K562 (cell line): ENCODE measurements around the gene AOC3. TPM values are rescaled to one million over a fixed set of nuclear protein-coding genes. Genes with fewer than 3 reads are reported as not detected.

ENCODE experiments used
- ATAC-seq: fragments of 200-7000 bp; cut with Tn5 transposase; 3 replicates; pipeline ENCODE4 v1.9.1; 2020; ENCODE audit warnings: moderate library complexity
- BruUV-seq: library from RNA; stranded (reverse); fragments of 400-500 nt; replicated peaks from 2 replicates; lab custom pipeline; 2021; lab: Mats Ljungman, UMichigan
- CTCF ChIA-PET: fragments of 300-600 bp; formaldehyde crosslinking; extraction: SDS; loops from one replicate; lab custom pipeline; 2021; ENCODE audit warnings: low intra/inter-chr PET ratio; lab: Yijun Ruan, JAX
- POLR2A ChIA-PET: fragments of 300-600, 350-650 bp; sonication (Branson Sonifier 250); formaldehyde crosslinking; extraction: SDS; loops from one replicate; lab custom pipeline; 2021; ENCODE audit warnings: antibody characterized with exemption, inconsistent platforms; lab: Yijun Ruan, JAX
- DNase-seq, 4 experiments: peaks; one replicate each; pipeline versions ENCODE4 v3.0.0 to v3.0.0-alpha.2; 2011 to 2018; ENCODE audit warnings: low spot score in 3 of 4, mixed read lengths in 3 of 4; ENCODE audit errors: extremely low read depth in 1 of 4
- FAIRE-seq: peaks from 2 replicates; lab custom pipeline; 2011; peaks lifted over from hg19 to GRCh38; lab: Jason Lieb, UNC
- H2AFZ ChIP-seq: 2 replicates; pipeline ENCODE4 v1.6.0; 2011; ENCODE audit warnings: low read depth, low read length, control low read depth, inconsistent platforms
- H3K27ac ChIP-seq: fragments of 200-600 bp; 3 replicates; pipeline ENCODE4 v1.8.0; 2011; ENCODE audit warnings: low read depth, mild to moderate bottlenecking, control low read depth, inconsistent platforms, low read length, moderate library complexity, mixed read lengths; ENCODE audit errors: extremely low read depth
- H3K27me3 ChIP-seq, 2 experiments: fragments of 300-600 bp in 1 of 2; 2 replicates in 1 of 2; 3 replicates in 1 of 2; pipeline versions ENCODE4 v1.6.0 to v1.8.0; 2011; ENCODE audit warnings: inconsistent platforms in 2 of 2, low read length in 2 of 2, mild to moderate bottlenecking in 1 of 2, mixed read lengths in 1 of 2, moderate library complexity in 1 of 2; ENCODE audit not compliant: control insufficient read depth in 2 of 2, insufficient read depth in 2 of 2
- H3K36me3 ChIP-seq: fragments of 300-600 bp; 3 replicates; pipeline ENCODE4 v1.8.0; 2011; ENCODE audit warnings: mild to moderate bottlenecking, low read length, inconsistent platforms; ENCODE audit not compliant: control insufficient read depth, insufficient read depth
- H3K4me1 ChIP-seq, 2 experiments: fragments of 200-600 bp in 1 of 2; replicated peaks in 1 of 2; 2 replicates in 1 of 2; 3 replicates in 1 of 2; pipeline versions ENCODE4 v1.5.1 to v1.8.0; 2011; ENCODE audit warnings: inconsistent platforms in 2 of 2, low read length in 2 of 2, mild to moderate bottlenecking in 1 of 2, mixed read lengths in 1 of 2, moderate library complexity in 1 of 2; ENCODE audit not compliant: control insufficient read depth in 2 of 2, insufficient read depth in 2 of 2
- H3K4me2 ChIP-seq: 2 replicates; pipeline ENCODE4 v1.6.1; 2011; ENCODE audit warnings: low read length, control low read depth, inconsistent platforms, mixed read lengths; ENCODE audit not compliant: insufficient read depth
- H3K4me3 ChIP-seq: fragments of 200-600 bp; sonication (generic), shearing (Covaris generic); 2 replicates; pipeline ENCODE4 v1.5.1; 2016; ENCODE audit warnings: control low read depth, inconsistent platforms
- H3K79me2 ChIP-seq: fragments of 200-600 bp; 3 replicates; pipeline ENCODE4 v1.8.0; 2011; ENCODE audit warnings: low read length, inconsistent platforms; ENCODE audit not compliant: control insufficient read depth, insufficient read depth
- H3K9ac ChIP-seq, 2 experiments: 2 replicates each; pipeline versions ENCODE4 v1.6.0 to v1.6.1; 2011; ENCODE audit warnings: low read depth in 2 of 2, low read length in 2 of 2, control low read depth in 1 of 2, inconsistent platforms in 1 of 2, mild to moderate bottlenecking in 1 of 2, mixed read lengths in 1 of 2; ENCODE audit not compliant: insufficient read depth in 1 of 2
- H3K9me1 ChIP-seq: one replicate; pipeline ENCODE4 v1.6.0; 2011; ENCODE audit warnings: inconsistent platforms, mild to moderate bottlenecking, low read length, moderate library complexity; ENCODE audit not compliant: control insufficient read depth, insufficient read depth
- H3K9me3 ChIP-seq: replicated peaks from 2 replicates; pipeline ENCODE4 v1.5.1; 2011; ENCODE audit warnings: low read depth, low read length, inconsistent platforms; ENCODE audit not compliant: control insufficient read depth, insufficient read depth
- H4K20me1 ChIP-seq: replicated peaks from 2 replicates; pipeline ENCODE4 v1.6.1; 2011; ENCODE audit warnings: low read length, inconsistent platforms, mixed read lengths; ENCODE audit not compliant: control insufficient read depth, insufficient read depth
- E2F3 ChIP-seq: fragments of 250-450 bp; sonication (Bioruptor Pico); IDR thresholded peaks from 2 replicates; pipeline ENCODE4 v1.4.0; 2020; ENCODE audit warnings: mild to moderate bottlenecking
- MCM2 ChIP-seq: fragments of 450-650 bp; IDR thresholded peaks from 2 replicates; pipeline ENCODE4 v1.6.1; 2017; ENCODE audit warnings: low read depth, mild to moderate bottlenecking
- MXI1 ChIP-seq: IDR thresholded peaks from 2 replicates; pipeline ENCODE4 v1.6.1; 2011; ENCODE audit warnings: low read depth, mild to moderate bottlenecking, improper control_type of control experiment, low read length
- STAG1 ChIP-seq: sonication (generic); formaldehyde crosslinking; IDR thresholded peaks from 2 replicates; pipeline ENCODE4 v1.5.0; 2020; ENCODE audit warnings: missing genetic modification reagents, borderline replicate concordance
- TAL1 ChIP-seq: fragments of 450-650 bp; IDR thresholded peaks from 2 replicates; pipeline ENCODE4 v1.6.1; 2016; ENCODE audit warnings: mild to moderate bottlenecking
- WGBS: fragments of 100-300 bp; shearing (Covaris generic); methylation state at CpG from one replicate; pipeline ENCODE4 v1.1.6; 2016; ENCODE audit warnings: low coverage, mixed read lengths; ENCODE audit not compliant: insufficient coverage; ENCODE audit errors: missing lambda C conversion rate; 5-methylcytosine and 5-hydroxymethylcytosine counted together
- in situ Hi-C: fragments of 300-500 bp; cut with MboI; formaldehyde crosslinking; loops from 4 replicates; pipeline ENCODE4 v1.15.0; 2018; ENCODE audit warnings: inconsistent platforms, mixed read lengths
- intact Hi-C: fragments of 100-400 bp; cut with micrococcal nuclease; formaldehyde crosslinking; loops from 2 replicates; pipeline ENCODE4 v1.14.2; 2022
- polyA plus RNA-seq, 8 experiments: library from polyadenylated mRNA; depleted of rRNA in 4 of 8; stranded (reverse) in 5 of 8; unstranded in 3 of 8; fragments of >200 nt; fragmentation: Nextera tagmentation in 2 of 8; fragmentation: Illumina TruSeq in 1 of 8; extraction: Ambion mirVana in 2 of 8; extraction: Trizol in 1 of 8; gene quantifications; 2 replicates each; pipeline versions ENCODE4 v1.2.1 to v1.2.3, GENCODE V29; 2011 to 2014; ENCODE audit warnings: inconsistent platforms in 1 of 8, missing spikeins in 1 of 8
- total RNA-seq, 7 experiments: library from RNA; depleted of rRNA in 6 of 7; stranded (reverse); fragments of >200 nt in 6 of 7; fragmentation: Illumina TruSeq in 2 of 7; extraction: Trizol in 2 of 7; gene quantifications; 2 replicates each; pipeline versions ENCODE4 v1.2.1 to v1.2.3, GENCODE V29; 2011 to 2021; ENCODE audit warnings: low replicate concordance in 1 of 7

Gene AOC3
- total and polyA plus RNA-seq, 9 of the 15 experiments (the other 6 are each of a cell fraction or from before 2014, with no cell fraction given), result 0.09 to 0.42 (median 0.22) TPM; not detected in 3

GRCh38 chr17:42866216-42866615 is 15.2 kb downstream of the AOC3 start:
- WGBS, result 10% methylated on average over 4 of the region's 4 CpGs
- Histone ChIP-seq H3K79me2 (no peaks in the 10 kb centered on the region), H3K4me3 (no peak overlapping the region)
- TF ChIP-seq STAG1 (CRISPR knock-in tag) (no peak), MXI1 (no peak), TAL1 (no peak), MCM2 (no peak), E2F3 (CRISPR knock-in tag) (no peak)
- TF ChIP-seq, all 486 proteins: peak for 0
- intact Hi-C loops (no loop called here), in situ Hi-C loops (no loop called here)
- ChIA-PET POLR2A (interaction anchor here (0.5 to 2.0 kb wide), 4 partner anchors 11 to 1462 kb away, joined by 3 to 6 read pairs (median 3); no protein-coding TSS in a partner anchor), CTCF (no interaction called here)
- Histone ChIP-seq H3K27me3 (peaks cover 19 to 41% of the 10 kb centered on the region in 2 experiments; a peak in 4 of 5 replicates), H3K27ac (no peak overlapping the region), H4K20me1 (no peaks in the 10 kb centered on the region), H3K9me1 (no peaks in the 10 kb centered on the region), H3K9me3 (0 out of 2 replicates have a peak, but pooled peaks cover 1% of the 10 kb centered on the region), H3K36me3 (no peaks in the 10 kb centered on the region), H3K4me2 (no peak overlapping the region), H2AFZ (no peak overlapping the region), H3K9ac (no peak overlapping the region; a peak in 1 of 4 replicates), H3K4me1 (peaks cover 0 to 5% of the 10 kb centered on the region in 2 experiments; a peak in 1 of 5 replicates)
- BruUV-seq, result no TSS peak
- FAIRE-seq (no peak), DNase-seq (no peak), ATAC-seq (no peak)
